Stimulated activated CD4-positive, alpha-beta T cell treated with anti-CD3 and anti-CD28 coated beads, Interleukin-12 subunit alpha, Interleukin-12 subunit beta, amount 100 ng/mL, for 24 hours (primary cell): ENCODE measurements around the gene NUTM2F.
"Not testable (repeated sequence)": the region's sequence is repeated elsewhere in the genome, so short reads cannot be mapped to it uniquely, and the experiment has no call there.

Experiments used
- DNase-seq, 2 experiments: peaks; one replicate each; pipeline ENCODE4 v3.0.0-alpha.2; 2020; ENCODE audit warnings: low read depth in 2 of 2

NUTM2F gene

GRCh38 chr9:94328544-94328943, at the start of gene NUTM2F:
NUTM2F (minus strand) TSS chr9:94328644; CDS start chr9:94328623, 21 bp downstream.
- not testable (repeated sequence) for DNase-seq

- DNase-seq = not testable (repeated sequence)
Measured at GRCh38 chr9:94375197-94375596, 46.8 kb upstream of the NUTM2F start.

- DNase-seq = peak; percentile 76 to 83
Measured at GRCh38 chr9:94374176-94375056, 46.0 kb upstream of the NUTM2F start.

GRCh38 chr9:94373779-94374175, 45.3 kb upstream of the NUTM2F start:
- DNase-seq = not testable (repeated sequence)

- DNase-seq = not testable (repeated sequence)
Measured at GRCh38 chr9:94370266-94370665, 41.8 kb upstream of the NUTM2F start.

GRCh38 chr9:94364093-94364614, 35.7 kb upstream of the NUTM2F start:
- DNase-seq = not testable (repeated sequence)

GRCh38 chr9:94357158-94357557, 28.7 kb upstream of the NUTM2F start:
- DNase-seq = not testable (repeated sequence)

- DNase-seq = not testable (repeated sequence)
Measured at GRCh38 chr9:94351901-94352723, 23.7 kb upstream of the NUTM2F start.

GRCh38 chr9:94348754-94349153, 20.3 kb upstream of the NUTM2F start:
- DNase-seq = not testable (repeated sequence)

GRCh38 chr9:94347451-94347850, 19.0 kb upstream of the NUTM2F start:
- DNase-seq = not testable (repeated sequence)

GRCh38 chr9:94341703-94342102, 13.3 kb upstream of the NUTM2F start:
- not testable (repeated sequence) for DNase-seq

- not testable (repeated sequence) for DNase-seq
Measured at GRCh38 chr9:94340750-94341149, 12.3 kb upstream of the NUTM2F start.

- not testable (repeated sequence) for DNase-seq
Measured at GRCh38 chr9:94339657-94340056, 11.2 kb upstream of the NUTM2F start.

GRCh38 chr9:94338723-94339122, 10.3 kb upstream of the NUTM2F start:
- DNase-seq = not testable (repeated sequence)

GRCh38 chr9:94336445-94336844, 8.0 kb upstream of the NUTM2F start:
- DNase-seq = not testable (repeated sequence)

- DNase-seq = not testable (repeated sequence)
Measured at GRCh38 chr9:94325583-94325982, 2.9 kb downstream of the NUTM2F start.

GRCh38 chr9:94323153-94323798, 5.2 kb downstream of the NUTM2F start:
- not testable (repeated sequence) for DNase-seq

GRCh38 chr9:94322342-94322940, 6.0 kb downstream of the NUTM2F start:
- not testable (repeated sequence) for DNase-seq

- not testable (repeated sequence) for DNase-seq
Measured at GRCh38 chr9:94317949-94318657, 10.3 kb downstream of the NUTM2F start.

- DNase-seq = not testable (repeated sequence)
Measured at GRCh38 chr9:94316236-94316635, 12.2 kb downstream of the NUTM2F start.
